Measurements from ENCODE around the gene GIPC2. TPM values are rescaled to one million over a fixed set of nuclear protein-coding genes. Genes with fewer than 3 reads are reported as not detected.

Gene GIPC2
- total and polyA plus RNA-seq, 10 of the 15 experiments (the other 5 are each of a cell fraction or from before 2014, with no cell fraction given) = 0.03 to 0.23 (median 0.06) TPM; not detected in 2

DNA sequence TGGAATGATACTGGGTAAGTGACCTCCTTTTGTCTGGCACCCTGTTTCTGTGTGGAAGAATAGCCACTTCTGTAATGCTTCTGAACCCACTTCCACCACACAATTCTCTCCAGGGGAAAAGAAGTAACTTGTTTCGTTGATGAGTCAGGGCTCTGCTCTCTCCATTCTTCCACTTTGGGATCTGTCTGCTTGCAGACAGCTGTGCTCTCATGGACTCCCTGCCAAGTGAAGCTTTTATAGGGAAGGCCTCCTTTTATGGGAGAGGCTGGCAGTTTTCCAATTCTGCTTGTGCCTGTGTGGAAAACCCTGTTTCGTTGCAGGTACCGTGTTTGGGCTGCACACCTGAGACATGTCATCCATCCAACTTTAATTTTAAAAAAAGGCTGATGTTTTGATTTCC is 130.7 kb downstream of the GIPC2 start:
- no peak overlapping the region for H3K9ac ChIP-seq (ENCODE audit: control insufficient read depth, insufficient read depth, low read length)
- FAIRE-seq = no peak
- no TSS peak for BruUV-seq (replicated peaks)
- TF ChIP-seq USF2 (IDR thresholded peaks at IDR 0.05; ENCODE audit: borderline replicate concordance, low read depth, low read length) = no peak
- TF ChIP-seq NFIC (IDR thresholded peaks at IDR 0.05; ENCODE audit: low read depth, low read length) = no peak
- TF ChIP-seq MXI1 (IDR thresholded peaks at IDR 0.05; ENCODE audit: low read depth, low read length) = no peak
- TF ChIP-seq SMAD5 (IDR thresholded peaks at IDR 0.05; ENCODE audit: low read depth) = no peak
- TF ChIP-seq RBBP5 (conservative IDR thresholded peaks at IDR 0.05) = no peak
- no peak for TF ChIP-seq FOXM1 (IDR thresholded peaks at IDR 0.05; ENCODE audit: low read depth, low read length)
- TF ChIP-seq ZNF622 (IDR thresholded peaks at IDR 0.05) = no peak
- no peak for TF ChIP-seq DPF2 (IDR thresholded peaks at IDR 0.05)
- no peak for TF ChIP-seq ZBED1 (IDR thresholded peaks at IDR 0.05; ENCODE audit: borderline replicate concordance)
- TF ChIP-seq TCF7 (IDR thresholded peaks at IDR 0.05; ENCODE audit: borderline replicate concordance) = no peak
- no peak for TF ChIP-seq FOS (IDR thresholded peaks at IDR 0.05; ENCODE audit: borderline replicate concordance, extremely low read depth, insufficient read length)
- no peak for TF ChIP-seq NR2F1 (conservative IDR thresholded peaks at IDR 0.05)
- TF ChIP-seq, protein P1, sequence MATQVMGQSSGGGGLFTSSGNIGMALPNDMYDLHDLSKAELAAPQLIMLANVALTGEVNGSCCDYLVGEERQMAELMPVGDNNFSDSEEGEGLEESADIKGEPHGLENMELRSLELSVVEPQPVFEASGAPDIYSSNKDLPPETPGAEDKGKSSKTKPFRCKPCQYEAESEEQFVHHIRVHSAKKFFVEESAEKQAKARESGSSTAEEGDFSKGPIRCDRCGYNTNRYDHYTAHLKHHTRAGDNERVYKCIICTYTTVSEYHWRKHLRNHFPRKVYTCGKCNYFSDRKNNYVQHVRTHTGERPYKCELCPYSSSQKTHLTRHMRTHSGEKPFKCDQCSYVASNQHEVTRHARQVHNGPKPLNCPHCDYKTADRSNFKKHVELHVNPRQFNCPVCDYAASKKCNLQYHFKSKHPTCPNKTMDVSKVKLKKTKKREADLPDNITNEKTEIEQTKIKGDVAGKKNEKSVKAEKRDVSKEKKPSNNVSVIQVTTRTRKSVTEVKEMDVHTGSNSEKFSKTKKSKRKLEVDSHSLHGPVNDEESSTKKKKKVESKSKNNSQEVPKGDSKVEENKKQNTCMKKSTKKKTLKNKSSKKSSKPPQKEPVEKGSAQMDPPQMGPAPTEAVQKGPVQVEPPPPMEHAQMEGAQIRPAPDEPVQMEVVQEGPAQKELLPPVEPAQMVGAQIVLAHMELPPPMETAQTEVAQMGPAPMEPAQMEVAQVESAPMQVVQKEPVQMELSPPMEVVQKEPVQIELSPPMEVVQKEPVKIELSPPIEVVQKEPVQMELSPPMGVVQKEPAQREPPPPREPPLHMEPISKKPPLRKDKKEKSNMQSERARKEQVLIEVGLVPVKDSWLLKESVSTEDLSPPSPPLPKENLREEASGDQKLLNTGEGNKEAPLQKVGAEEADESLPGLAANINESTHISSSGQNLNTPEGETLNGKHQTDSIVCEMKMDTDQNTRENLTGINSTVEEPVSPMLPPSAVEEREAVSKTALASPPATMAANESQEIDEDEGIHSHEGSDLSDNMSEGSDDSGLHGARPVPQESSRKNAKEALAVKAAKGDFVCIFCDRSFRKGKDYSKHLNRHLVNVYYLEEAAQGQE (IDR thresholded peaks at IDR 0.05; ENCODE audit: low read depth, low read length) = no peak
- no peak for TF ChIP-seq PBX3 (IDR thresholded peaks at IDR 0.05; ENCODE audit: insufficient replicate concordance, low read depth, low read length)
- no peak for TF ChIP-seq NRF1 (conservative IDR thresholded peaks at IDR 0.05; ENCODE audit: low read depth, low read length)
- TF ChIP-seq, protein P2, sequence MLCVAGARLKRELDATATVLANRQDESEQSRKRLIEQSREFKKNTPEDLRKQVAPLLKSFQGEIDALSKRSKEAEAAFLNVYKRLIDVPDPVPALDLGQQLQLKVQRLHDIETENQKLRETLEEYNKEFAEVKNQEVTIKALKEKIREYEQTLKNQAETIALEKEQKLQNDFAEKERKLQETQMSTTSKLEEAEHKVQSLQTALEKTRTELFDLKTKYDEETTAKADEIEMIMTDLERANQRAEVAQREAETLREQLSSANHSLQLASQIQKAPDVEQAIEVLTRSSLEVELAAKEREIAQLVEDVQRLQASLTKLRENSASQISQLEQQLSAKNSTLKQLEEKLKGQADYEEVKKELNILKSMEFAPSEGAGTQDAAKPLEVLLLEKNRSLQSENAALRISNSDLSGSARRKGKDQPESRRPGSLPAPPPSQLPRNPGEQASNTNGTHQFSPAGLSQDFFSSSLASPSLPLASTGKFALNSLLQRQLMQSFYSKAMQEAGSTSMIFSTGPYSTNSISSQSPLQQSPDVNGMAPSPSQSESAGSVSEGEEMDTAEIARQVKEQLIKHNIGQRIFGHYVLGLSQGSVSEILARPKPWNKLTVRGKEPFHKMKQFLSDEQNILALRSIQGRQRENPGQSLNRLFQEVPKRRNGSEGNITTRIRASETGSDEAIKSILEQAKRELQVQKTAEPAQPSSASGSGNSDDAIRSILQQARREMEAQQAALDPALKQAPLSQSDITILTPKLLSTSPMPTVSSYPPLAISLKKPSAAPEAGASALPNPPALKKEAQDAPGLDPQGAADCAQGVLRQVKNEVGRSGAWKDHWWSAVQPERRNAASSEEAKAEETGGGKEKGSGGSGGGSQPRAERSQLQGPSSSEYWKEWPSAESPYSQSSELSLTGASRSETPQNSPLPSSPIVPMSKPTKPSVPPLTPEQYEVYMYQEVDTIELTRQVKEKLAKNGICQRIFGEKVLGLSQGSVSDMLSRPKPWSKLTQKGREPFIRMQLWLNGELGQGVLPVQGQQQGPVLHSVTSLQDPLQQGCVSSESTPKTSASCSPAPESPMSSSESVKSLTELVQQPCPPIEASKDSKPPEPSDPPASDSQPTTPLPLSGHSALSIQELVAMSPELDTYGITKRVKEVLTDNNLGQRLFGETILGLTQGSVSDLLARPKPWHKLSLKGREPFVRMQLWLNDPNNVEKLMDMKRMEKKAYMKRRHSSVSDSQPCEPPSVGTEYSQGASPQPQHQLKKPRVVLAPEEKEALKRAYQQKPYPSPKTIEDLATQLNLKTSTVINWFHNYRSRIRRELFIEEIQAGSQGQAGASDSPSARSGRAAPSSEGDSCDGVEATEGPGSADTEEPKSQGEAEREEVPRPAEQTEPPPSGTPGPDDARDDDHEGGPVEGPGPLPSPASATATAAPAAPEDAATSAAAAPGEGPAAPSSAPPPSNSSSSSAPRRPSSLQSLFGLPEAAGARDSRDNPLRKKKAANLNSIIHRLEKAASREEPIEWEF (IDR thresholded peaks at IDR 0.05; ENCODE audit: insufficient replicate concordance, low read depth, low read length) = no peak

More for the DNA sequence above, 130.7 kb downstream of the GIPC2 start:
- no peaks in the 10 kb centered on the region for H3K36me3 ChIP-seq (ENCODE audit: control insufficient read depth in 2 of 2, insufficient read depth in 2 of 2, low read length in 1 of 2)
- ATAC-seq (no peak), DNase-seq (ENCODE audit: low read depth, low spot score) (no peak)
- no peaks in the 10 kb centered on the region for H3K79me2 ChIP-seq (ENCODE audit: control insufficient read depth, insufficient read depth, low read length)
- in situ Hi-C loops (cut with MboI) = no loop called here
- WGBS (ENCODE audit: insufficient coverage, insufficient replicate concordance, low lambda C conversion rate, missing lambda C conversion rate) = 2% methylated on average over 3 of the region's 3 CpGs
- no peak overlapping the region for H2AFZ ChIP-seq (ENCODE audit: control insufficient read depth, low read depth, low read length)
- ChIA-PET CTCF (interaction anchor here (0.6 kb wide), 1 partner anchor 62 kb away, joined by 5 read pairs; no protein-coding TSS in a partner anchor), SMC1A (ENCODE audit: uncharacterized antibody, unreplicated experiment) (no interaction called here), RAD21 (ENCODE audit: unreplicated experiment) (no interaction called here), POLR2A (no interaction called here)
- H3K4me1 ChIP-seq (ENCODE audit: control insufficient read depth, insufficient read depth, low read length) = no peaks in the 10 kb centered on the region
- H3K27me3 ChIP-seq (replicated peaks in 1 of 2; ENCODE audit: control insufficient read depth in 2 of 2, insufficient read depth in 2 of 2, low read length in 1 of 2) = no peaks in the 10 kb centered on the region
- H4K20me1 ChIP-seq (ENCODE audit: control insufficient read depth, insufficient read depth) = no peaks in the 10 kb centered on the region
- no peak overlapping the region for H3K4me2 ChIP-seq (ENCODE audit: control insufficient read depth, insufficient read depth)
- intact Hi-C loops (cut with micrococcal nuclease; ENCODE audit: unreplicated experiment) = no loop called here
- H3K9me3 ChIP-seq (replicated peaks; ENCODE audit: control insufficient read depth, insufficient read depth, low read length) = no peaks in the 10 kb centered on the region
- H3K4me3 ChIP-seq = no peak overlapping the region
- no peak overlapping the region for H3K27ac ChIP-seq (ENCODE audit: control insufficient read depth, insufficient read depth)

All from GM12878 (cell line).